Right hindlimb (tissue), 1 donor: ENCODE results near the gene SEMA7A.
A peak's percentile ranks its signal among the peaks of the same experiment; 100 is the strongest.
"Not testable (repeated sequence)": the region's sequence is repeated elsewhere in the genome, so short reads cannot be mapped to it uniquely, and the experiment has no call there.

Experiments used
- DNase-seq: peaks from one replicate; pipeline ENCODE4 v3.0.0-alpha.2; 2018

The SEMA7A gene

GRCh38 chr15:74398183-74398582 is 35.6 kb downstream of the SEMA7A start:
- DNase-seq, result no peak

- no peak for DNase-seq
These were observed 36.3 kb downstream of the SEMA7A start for GRCh38 chr15:74397239-74398068.

- DNase-seq, result peak; percentile 31
These were observed 37.1 kb downstream of the SEMA7A start for GRCh38 chr15:74396445-74397238.

- peak; percentile 15 for DNase-seq
These were observed 37.7 kb downstream of the SEMA7A start for GRCh38 chr15:74396146-74396438.

- DNase-seq, result peak; percentile 17
These were observed 38.2 kb downstream of the SEMA7A start for GRCh38 chr15:74395319-74396145.

GRCh38 chr15:74394090-74394846 is 39.5 kb downstream of the SEMA7A start:
- no peak for DNase-seq

GRCh38 chr15:74393423-74393822 is 40.3 kb downstream of the SEMA7A start:
- no peak for DNase-seq

- DNase-seq, result no peak
These were observed 40.9 kb downstream of the SEMA7A start for GRCh38 chr15:74392902-74393301.

- peak; percentile 80 for DNase-seq
These were observed 41.3 kb downstream of the SEMA7A start for GRCh38 chr15:74392451-74392830.

GRCh38 chr15:74391582-74392450 is 41.9 kb downstream of the SEMA7A start:
- DNase-seq, result no peak

- no peak for DNase-seq
These were observed 43.0 kb downstream of the SEMA7A start for GRCh38 chr15:74390647-74391288.

- not testable (repeated sequence) for DNase-seq
These were observed 43.6 kb downstream of the SEMA7A start for GRCh38 chr15:74390049-74390646.

- no peak for DNase-seq
These were observed 44.3 kb downstream of the SEMA7A start for GRCh38 chr15:74389241-74390048.

- DNase-seq, result no peak
These were observed 45.3 kb downstream of the SEMA7A start for GRCh38 chr15:74388363-74388951.

GRCh38 chr15:74387621-74388362 is 46.0 kb downstream of the SEMA7A start:
- DNase-seq, result no peak

GRCh38 chr15:74387141-74387541 is 46.6 kb downstream of the SEMA7A start:
- no peak for DNase-seq

GRCh38 chr15:74386496-74387140 is 47.1 kb downstream of the SEMA7A start:
- DNase-seq, result no peak

GRCh38 chr15:74385733-74386132 is 48.0 kb downstream of the SEMA7A start:
- no peak for DNase-seq
